Peyer's patch (tissue), 4 donors: ENCODE results near the gene MAP4K3.

Source experiments
- CTCF ChIP-seq, 6 experiments: fragments of 450-650 bp in 4 of 6; fragments of 200-600 bp in 2 of 6; sonication (generic) in 1 of 6; IDR thresholded peaks; one replicate each; pipeline ENCODE4 v1.5.1; 2017 to 2019; ENCODE audit warnings: antibody characterized with exemption in 6 of 6, mild to moderate bottlenecking in 3 of 6, moderate library complexity in 1 of 6
- POLR2A ChIP-seq, 2 donors: fragments of 450-650 bp; IDR thresholded peaks; one replicate each; pipeline ENCODE4 v1.5.1; 2017; ENCODE audit warnings: antibody characterized with exemption in 2 of 2, mild to moderate bottlenecking in 2 of 2, moderate library complexity in 2 of 2

- TF ChIP-seq CTCF (IDR thresholded peaks at IDR 0.05) (no peak), POLR2A (IDR thresholded peaks at IDR 0.05) (no peak)
Observed at GRCh38 chr2:39210846-39211245, 226.2 kb downstream of the MAP4K3 start.
